Colonic mucosa (tissue), 4 donors: ENCODE results near the gene GINS2. TPM values are rescaled to one million over a fixed set of nuclear protein-coding genes. Genes with fewer than 3 reads are reported as not detected.

Experiments used
- DNase-seq: peaks from one replicate; pipeline ENCODE4 v3.0.0-alpha.2; 2020
- H3K27ac ChIP-seq: fragments of 200-600 bp; one replicate; pipeline ENCODE4 v1.8.0; 2021
- H3K27me3 ChIP-seq: fragments of 200-600 bp; one replicate; pipeline ENCODE4 v1.8.0; 2021
- H3K36me3 ChIP-seq: fragments of 200-600 bp; one replicate; pipeline ENCODE4 v1.8.0; 2021
- H3K4me1 ChIP-seq: fragments of 200-600 bp; one replicate; pipeline ENCODE4 v1.8.0; 2021; ENCODE audit warnings: mild to moderate bottlenecking
- H3K4me3 ChIP-seq: fragments of 200-600 bp; one replicate; pipeline ENCODE4 v1.8.0; 2021
- H3K9ac ChIP-seq, 2 donors: one replicate each; pipeline ENCODE4 v1.7.0; 2013; ENCODE audit warnings: control low read depth in 2 of 2, low read depth in 2 of 2, low read length in 2 of 2
- H3K9me3 ChIP-seq: fragments of 200-600 bp; one replicate; pipeline ENCODE4 v1.8.0; 2021
- CTCF ChIP-seq: fragments of 200-600 bp; IDR thresholded peaks from one replicate; pipeline ENCODE4 v1.8.0; 2022; ENCODE audit warnings: antibody characterized with exemption, mild to moderate bottlenecking
- intact Hi-C: fragments of 100-400 bp; cut with DNase I; formaldehyde crosslinking; loops from one replicate; pipeline ENCODE4 v1.14.1; 2022
- total RNA-seq, 2 donors: library from RNA; stranded (reverse); fragmentation: NEBNext Ultra II Directional in 1 of 2; extraction: Animal tissue kit (Norgen Biotek cat#: 25700) in 1 of 2; gene quantifications; one replicate each; pipeline ENCODE4 v1.2.1, GENCODE V29; 2021
- donor health status: healthy.
- donor health status: DM: no; HTN: no; CAD: no.
- donor health status: DM: no; HTN: no; CAD: no.

The GINS2 gene
- total RNA-seq, 2 donors from 2014 or later = 6.1 to 39.9 TPM

DNA sequence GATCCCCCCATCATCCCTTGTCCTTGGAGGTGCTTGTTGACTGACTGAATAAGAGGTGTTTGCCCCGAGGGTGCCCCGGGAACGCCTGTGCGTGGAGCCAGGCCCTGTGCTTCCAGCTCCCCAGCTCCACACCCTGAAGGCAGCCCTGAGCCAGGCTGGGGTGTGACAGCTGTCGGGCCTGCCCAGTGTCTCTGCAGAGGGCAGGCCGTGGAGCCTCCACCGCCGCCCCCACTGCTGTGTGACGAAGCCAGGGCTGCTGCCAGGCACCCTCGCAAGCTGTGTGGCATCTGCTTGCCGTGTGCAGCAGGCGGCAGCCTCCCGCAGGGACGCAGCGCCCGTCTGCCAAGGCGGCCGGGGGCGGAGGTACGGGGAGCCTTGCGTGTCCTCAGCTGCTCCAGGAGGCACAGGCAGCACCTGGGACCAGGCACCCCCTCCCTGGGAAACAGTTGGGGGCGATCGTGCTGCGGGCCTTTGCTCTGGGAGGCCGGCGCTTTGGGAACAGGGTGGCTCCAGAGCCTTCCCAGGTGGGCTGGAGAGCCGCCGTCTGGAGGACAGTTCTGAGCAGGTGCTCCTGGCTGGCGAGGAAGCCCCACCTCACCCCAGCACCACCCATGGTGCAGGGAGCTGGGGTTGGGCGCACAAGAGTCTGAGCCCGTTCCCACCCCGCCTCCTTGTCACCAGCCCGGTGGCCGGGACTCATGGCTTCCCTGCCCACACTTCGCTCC, 49.1 kb downstream of the GINS2 start:
- Histone ChIP-seq H3K9me3 (no peaks in the 10 kb centered on the region), H3K27ac (no peak overlapping the region), H3K27me3 (no peaks in the 10 kb centered on the region), H3K9ac (no peak overlapping the region), H3K4me3 (no peak overlapping the region), H3K36me3 (no peaks in the 10 kb centered on the region), H3K4me1 (peaks cover 19% of the 10 kb centered on the region)
- intact Hi-C loops = no loop called here
- DNase-seq = no peak
- TF ChIP-seq CTCF = no peak

DNA sequence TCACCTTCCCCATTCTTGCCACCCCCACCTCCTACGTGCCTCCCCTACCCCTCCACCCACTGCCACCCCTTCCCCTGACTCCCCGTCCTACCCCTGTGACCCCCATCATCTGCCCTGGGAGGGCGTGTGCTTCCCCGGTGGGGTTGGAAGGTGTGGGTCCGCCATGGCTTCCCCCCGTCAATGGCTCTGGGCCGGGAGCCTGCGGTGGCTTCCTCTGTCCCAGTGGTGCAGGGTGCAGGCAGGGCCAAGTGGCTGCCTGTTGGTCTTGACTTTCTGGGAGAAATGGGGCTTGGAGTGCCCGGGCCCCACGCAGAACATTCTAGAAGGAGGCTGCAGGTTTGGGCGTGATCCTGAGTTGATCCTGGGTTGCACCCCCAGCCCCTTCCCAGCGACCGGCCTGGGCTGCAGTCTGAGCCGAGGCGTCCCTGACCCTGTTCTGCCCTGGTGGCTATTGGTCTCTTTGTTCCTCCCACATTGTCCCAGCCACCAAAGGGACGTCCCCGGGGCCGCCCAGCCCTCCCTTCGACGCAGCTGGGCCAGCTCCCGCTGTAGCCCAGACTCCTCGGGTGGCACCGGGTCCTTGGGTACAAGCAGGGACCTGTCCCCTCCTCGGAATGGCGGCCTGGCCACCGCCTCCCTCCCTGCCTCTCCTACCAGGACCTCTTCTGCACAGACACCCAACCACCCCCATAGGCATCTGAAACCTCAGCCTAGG, 49.9 kb downstream of the GINS2 start:
- H3K36me3 ChIP-seq = no peaks in the 10 kb centered on the region
- no peaks in the 10 kb centered on the region for H3K27me3 ChIP-seq
- no peak overlapping the region for H3K27ac ChIP-seq
- TF ChIP-seq CTCF = no peak
- DNase-seq = no peak
- H3K4me1 ChIP-seq = peaks cover 10% of the 10 kb centered on the region
- H3K4me3 ChIP-seq = no peak overlapping the region
- no peaks in the 10 kb centered on the region for H3K9me3 ChIP-seq
- intact Hi-C loops = no loop called here
- H3K9ac ChIP-seq = no peak overlapping the region

GRCh38 chr16:85637808-85638647, 50.7 kb downstream of the GINS2 start:
- Histone ChIP-seq H3K4me1 (peaks cover 5% of the 10 kb centered on the region), H3K9me3 (no peaks in the 10 kb centered on the region), H3K36me3 (no peaks in the 10 kb centered on the region), H3K9ac (no peak overlapping the region), H3K4me3 (no peak overlapping the region), H3K27me3 (no peaks in the 10 kb centered on the region), H3K27ac (no peak overlapping the region)
- no peak for TF ChIP-seq CTCF
- DNase-seq = no peak
- intact Hi-C loops = no loop called here

- H3K4me1 ChIP-seq = no peaks in the 10 kb centered on the region
- intact Hi-C loops = no loop called here
- no peak overlapping the region for H3K9ac ChIP-seq
- no peaks in the 10 kb centered on the region for H3K27me3 ChIP-seq
- no peak overlapping the region for H3K27ac ChIP-seq
- TF ChIP-seq CTCF = no peak
- no peaks in the 10 kb centered on the region for H3K36me3 ChIP-seq
- no peak overlapping the region for H3K4me3 ChIP-seq
- DNase-seq = no peak
- H3K9me3 ChIP-seq = no peaks in the 10 kb centered on the region
These were observed 51.5 kb downstream of the GINS2 start for GRCh38 chr16:85637061-85637807.
